LNCAP (cell line): ENCODE measurements around the gene L3MBTL4.

Experiments used
- CTCF ChIP-seq: fragments of 450-650 bp; IDR thresholded peaks from 2 replicates; pipeline ENCODE4 v1.5.1; 2017; ENCODE audit warnings: mild to moderate bottlenecking

L3MBTL4 gene

DNA sequence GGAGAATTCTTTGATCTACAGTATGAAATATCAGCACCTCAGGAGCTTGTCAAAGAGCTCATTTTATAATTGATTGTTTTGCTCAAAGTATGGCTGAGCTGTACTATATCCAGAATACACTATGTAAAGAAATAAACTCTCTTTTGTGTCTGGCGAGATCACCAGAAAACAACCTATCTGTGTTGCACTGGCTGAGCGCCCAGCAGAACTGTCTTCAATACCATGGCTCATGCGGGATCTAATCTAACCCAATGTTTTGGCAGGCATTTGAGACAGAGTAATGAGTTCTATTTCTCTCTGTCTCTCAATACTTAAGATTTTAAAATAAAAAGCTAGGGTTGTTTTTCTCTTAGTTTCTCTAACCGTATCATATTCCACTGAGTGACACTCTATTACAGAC is 192.4 kb downstream of the L3MBTL4 start:
- no peak for TF ChIP-seq CTCF

DNA sequence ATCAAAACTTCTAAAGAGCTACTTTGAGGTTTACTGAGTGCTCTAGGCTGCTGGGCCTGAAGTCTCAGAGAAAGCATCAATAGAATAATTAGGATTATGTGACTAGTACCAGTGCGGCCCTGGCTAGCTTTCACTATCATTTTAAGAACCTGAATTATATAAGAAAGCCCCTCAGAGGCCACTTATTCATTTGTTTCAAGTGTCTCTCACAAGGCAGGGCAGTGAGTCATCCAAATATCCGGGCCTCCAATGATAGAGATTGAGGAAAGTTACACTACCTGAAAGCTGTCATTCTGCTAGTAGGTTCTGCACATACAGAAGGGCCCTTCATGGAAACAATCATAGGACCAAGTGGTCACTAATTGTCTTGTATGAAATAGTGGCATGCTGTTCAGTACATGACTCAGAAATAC is 193.1 kb downstream of the L3MBTL4 start:
- TF ChIP-seq CTCF = no peak

- no peak for TF ChIP-seq CTCF
These were observed 194.6 kb downstream of the L3MBTL4 start for GRCh38 chr18:6220129-6220528.

DNA sequence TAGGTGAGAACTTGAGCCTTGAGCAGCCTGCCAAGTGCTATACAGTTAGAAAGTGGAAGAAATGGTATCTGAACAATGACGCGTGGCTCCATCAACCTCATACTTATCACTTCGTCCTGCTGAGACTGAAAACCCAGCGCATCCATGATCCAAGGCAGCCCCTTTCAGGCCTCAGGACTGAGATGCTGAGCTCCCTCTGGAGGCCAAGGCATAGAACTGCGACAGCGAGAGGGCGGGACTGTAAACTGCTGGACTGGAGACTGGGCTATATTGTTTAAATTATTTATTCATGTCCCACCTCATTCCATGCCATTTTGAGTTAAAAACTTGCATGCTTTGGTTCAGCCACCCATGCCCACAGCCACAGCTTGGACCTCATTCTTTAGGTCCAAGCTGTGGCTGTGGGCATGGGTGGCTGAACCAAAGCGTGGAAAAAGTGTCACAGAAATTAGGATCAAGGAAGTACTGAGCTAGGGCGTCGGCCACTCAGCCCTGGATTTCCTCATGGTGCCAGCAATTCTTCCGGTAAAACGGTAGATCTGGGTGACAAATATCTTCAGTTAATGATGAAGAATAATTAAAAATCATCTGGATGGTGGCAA is 195.5 kb downstream of the L3MBTL4 start:
- TF ChIP-seq CTCF = peak; percentile 86

DNA sequence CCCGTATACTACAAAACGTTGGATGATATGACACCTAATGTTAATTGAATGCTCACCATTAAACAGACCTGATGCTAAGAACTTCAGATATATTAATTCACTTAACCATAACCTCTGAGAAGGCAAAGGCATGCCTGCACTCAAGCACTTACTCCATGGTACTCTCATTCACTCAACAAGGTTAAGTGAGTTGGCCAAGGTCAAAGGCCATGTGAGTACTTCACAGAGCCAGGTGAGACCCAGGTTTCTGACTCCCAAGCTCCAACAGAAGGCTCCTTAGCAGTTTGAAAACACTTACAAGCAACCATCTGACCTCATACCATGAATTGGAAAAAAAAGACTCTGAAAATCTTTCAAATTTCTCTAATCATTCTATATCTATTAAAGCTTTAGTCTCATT is 198.8 kb downstream of the L3MBTL4 start:
- no peak for TF ChIP-seq CTCF

GRCh38 chr18:6211174-6211504 is 203.6 kb downstream of the L3MBTL4 start:
- no peak for TF ChIP-seq CTCF

GRCh38 chr18:6210349-6211173 is 204.2 kb downstream of the L3MBTL4 start:
- TF ChIP-seq CTCF = no peak
